Panc1 (cell line): ENCODE data around the gene PRPH. TPM values are rescaled to one million over a fixed set of nuclear protein-coding genes. Genes with fewer than 3 reads are reported as not detected.
A peak's percentile ranks its signal among the peaks of the same experiment; 100 is the strongest.

Experiments
- ATAC-seq: fragments of 200-7000 bp; cut with Tn5 transposase; 2 replicates; pipeline ENCODE4 v1.9.1; 2020; ENCODE audit warnings: mild to moderate bottlenecking, moderate library complexity
- BruUV-seq: library from RNA; stranded (reverse); fragments of 400-500 nt; replicated peaks from 2 replicates; lab custom pipeline; 2021; lab: Mats Ljungman, UMichigan
- CTCF ChIA-PET: fragments of 300-600 bp; sonication (Branson Sonifier 250); formaldehyde crosslinking; loops from one replicate; lab custom pipeline; 2022; ENCODE audit warnings: antibody characterized with exemption; lab: Charles Lee
- POLR2A ChIA-PET: fragments of 300-600 bp; sonication (Branson Sonifier 250); formaldehyde crosslinking; loops from one replicate; lab custom pipeline; 2022; ENCODE audit warnings: antibody characterized with exemption; lab: Charles Lee
- DNase-seq: peaks from one replicate; pipeline ENCODE4 v3.0.0-alpha.2; 2010; ENCODE audit warnings: low read depth, low spot score
- H3K27ac ChIP-seq: 2 replicates; pipeline ENCODE4 v1.5.1; 2011; ENCODE audit warnings: mild to moderate bottlenecking, low read length, inconsistent platforms
- H3K27me3 ChIP-seq: fragments of 200-500 bp; sonication (Bioruptor generic); 2 replicates; pipeline ENCODE4 v1.6.0; 2014; ENCODE audit warnings: low read length, inconsistent platforms; ENCODE audit not compliant: control insufficient read depth, insufficient read depth
- H3K36me3 ChIP-seq: fragments of 200-500 bp; sonication (Bioruptor generic); 2 replicates; pipeline ENCODE4 v1.5.1; 2014; ENCODE audit warnings: inconsistent platforms, mild to moderate bottlenecking, low read length, moderate library complexity; ENCODE audit not compliant: control insufficient read depth, insufficient read depth
- H3K4me1 ChIP-seq: 2 replicates; pipeline ENCODE4 v1.5.1; 2011; ENCODE audit warnings: inconsistent platforms, mild to moderate bottlenecking, low read length, moderate library complexity; ENCODE audit not compliant: control insufficient read depth, insufficient read depth
- H3K4me3 ChIP-seq, 2 experiments: 2 replicates each; pipeline ENCODE4 v1.5.1; 2011 to 2012; ENCODE audit warnings: low read depth in 2 of 2, low read length in 2 of 2, mild to moderate bottlenecking in 2 of 2, inconsistent platforms in 1 of 2, moderate library complexity in 1 of 2
- H3K9me3 ChIP-seq: fragments of 200-500 bp; sonication (Bioruptor generic); 2 replicates; pipeline ENCODE4 v1.5.1; 2014; ENCODE audit warnings: low read depth, mild to moderate bottlenecking, inconsistent platforms, low read length, moderate library complexity; ENCODE audit not compliant: control insufficient read depth, insufficient read depth
- CTCF ChIP-seq: fragments of 450-650 bp; IDR thresholded peaks from 2 replicates; pipeline ENCODE4 v1.5.1; 2017; ENCODE audit warnings: mild to moderate bottlenecking
- POLR2AphosphoS5 ChIP-seq: IDR thresholded peaks from 2 replicates; pipeline ENCODE4 v1.6.1; 2012; ENCODE audit warnings: mild to moderate bottlenecking, low read depth, low read length, moderate library complexity
- REST ChIP-seq, 2 experiments: IDR thresholded peaks; 2 replicates each; pipeline ENCODE4 v1.6.1; 2011 to 2012; ENCODE audit warnings: low read depth in 2 of 2, control low read depth in 1 of 2, low read length in 1 of 2, mild to moderate bottlenecking in 1 of 2, moderate library complexity in 1 of 2; ENCODE audit not compliant: insufficient read depth in 1 of 2
- SIN3A ChIP-seq: IDR thresholded peaks from 2 replicates; pipeline ENCODE4 v1.6.1; 2012; ENCODE audit warnings: low read depth, mild to moderate bottlenecking, low read length, moderate library complexity, borderline replicate concordance; ENCODE audit not compliant: insufficient read depth
- TCF7L2 ChIP-seq: IDR thresholded peaks from 2 replicates; pipeline ENCODE4 v1.6.1; 2011; ENCODE audit warnings: mild to moderate bottlenecking, low read depth, low read length, inconsistent platforms
- in situ Hi-C: cut with HindIII; loops from 2 replicates; pipeline ENCODE4 v1.10.0; 2016; ENCODE audit warnings: low sequenced_read_pairs, low pct_unique_long_range_greater_than_20kb
- intact Hi-C: fragments of 100-400 bp; cut with micrococcal nuclease; formaldehyde crosslinking; loops from one replicate; pipeline ENCODE4 v1.10.0; 2022; ENCODE audit not compliant: unreplicated experiment
- total RNA-seq: library from RNA; stranded (reverse); gene quantifications from one replicate; pipeline ENCODE4 v1.2.1, GENCODE V29; 2021; ENCODE audit not compliant: unreplicated experiment

PRPH gene
- total RNA-seq, 1 experiment from 2014 or later: 0.39 TPM

GRCh38 chr12:49287876-49288275 is 7.1 kb upstream of the PRPH start:
- ChIA-PET CTCF (interaction anchor here (1.4 to 2.4 kb wide), 4 partner anchors 9 to 69 kb away, joined by 4 to 20 read pairs (median 12); partner anchors contain the start of gene DNAJC22), POLR2A (no interaction called here)
- in situ Hi-C loops: no loop called here
- no peaks in the 10 kb centered on the region for H3K9me3 ChIP-seq
- no peaks in the 10 kb centered on the region for H3K4me1 ChIP-seq
- BruUV-seq: no TSS peak
- DNase-seq (no peak), ATAC-seq (peak; percentile 24; the same call in 1 of the 2 replicates)
- no peak overlapping the region for H3K27ac ChIP-seq
- no peak for TF ChIP-seq REST (IDR thresholded peaks at IDR 0.05; ENCODE audit: insufficient read depth in 1 of 2, low read depth in 2 of 2, low read length in 1 of 2)
- TF ChIP-seq CTCF: no peak
- TF ChIP-seq POLR2AphosphoS5: no peak
- no peak for TF ChIP-seq TCF7L2
- no peak for TF ChIP-seq SIN3A
- no peaks in the 10 kb centered on the region for H3K27me3 ChIP-seq
- intact Hi-C loops: loop anchor here (5.0 kb wide), 1 partner anchor 49 kb away; the partner anchor contains the start of gene C1QL4
- H3K36me3 ChIP-seq: no peaks in the 10 kb centered on the region
- H3K4me3 ChIP-seq: no peak overlapping the region

- TF ChIP-seq CTCF: peak; percentile 91
- TF ChIP-seq SIN3A: no peak
- no TSS peak for BruUV-seq
- POLR2A ChIA-PET: no interaction called here
- no peaks in the 10 kb centered on the region for H3K9me3 ChIP-seq
- intact Hi-C loops (loop anchor here (5.0 kb wide), 1 partner anchor 49 kb away; the partner anchor contains the start of gene C1QL4), in situ Hi-C loops (no loop called here)
- DNase-seq (no peak), ATAC-seq (peak; percentile 70; the same call in 1 of the 2 replicates)
- H3K27ac ChIP-seq: no peak overlapping the region
- H3K36me3 ChIP-seq: no peaks in the 10 kb centered on the region
- CTCF ChIA-PET: interaction anchor here (0.7 to 2.4 kb wide), 7 partner anchors 9 to 59 kb away, joined by 4 to 20 read pairs (median 9); partner anchors contain the start of genes C1QL4 and DNAJC22
- H3K4me1 ChIP-seq: no peaks in the 10 kb centered on the region
- no peaks in the 10 kb centered on the region for H3K27me3 ChIP-seq
- no peak overlapping the region for H3K4me3 ChIP-seq
Observed at GRCh38 chr12:49288412-49288853, 6.5 kb upstream of the PRPH start.
